HCT116 (cell line): ENCODE results near the gene SLC22A12. TPM values are rescaled to one million over a fixed set of nuclear protein-coding genes. Genes with fewer than 3 reads are reported as not detected.

Source experiments
- ATAC-seq: fragments of 200-7000 bp; cut with Tn5 transposase; 2 replicates; pipeline ENCODE4 v1.9.1; 2020; ENCODE audit warnings: mild to moderate bottlenecking, moderate library complexity
- BruUV-seq: library from RNA; stranded (reverse); fragments of 400-500 nt; replicated peaks from 2 replicates; lab custom pipeline; 2021; lab: Mats Ljungman, UMichigan
- CTCF ChIA-PET: fragments of 300-600 bp; sonication (Branson Sonifier 250); formaldehyde crosslinking; loops from one replicate; lab custom pipeline; 2021; ENCODE audit warnings: antibody characterized with exemption; lab: Charles Lee
- POLR2A ChIA-PET: fragments of 300-600, 350-600 bp; sonication (Branson Sonifier 250); formaldehyde crosslinking; loops from one replicate; lab custom pipeline; 2021; ENCODE audit warnings: antibody characterized with exemption; lab: Charles Lee
- RAD21 ChIA-PET, 2 experiments: fragments of 300-600 bp; sonication (Branson Sonifier 250); formaldehyde crosslinking; loops; one replicate each; lab custom pipeline; 2023; ENCODE audit warnings: low total read pairs in 2 of 2; ENCODE audit not compliant: uncharacterized antibody in 2 of 2, unreplicated experiment in 2 of 2, low non-redundant PET in 1 of 2; lab: Charles Lee
- DNase-seq: peaks from one replicate; pipeline ENCODE4 v3.0.0-alpha.2; 2010; ENCODE audit warnings: low read depth, low spot score
- H2AFZ ChIP-seq: fragments of 200-600 bp; shearing (Covaris generic), sonication (generic); 2 replicates; pipeline ENCODE4 v1.6.1; 2017; ENCODE audit warnings: low read depth, mixed run types, mixed read lengths, antibody characterized with exemption, low read length; ENCODE audit not compliant: poor library complexity, severe bottlenecking
- H3K27ac ChIP-seq: 2 replicates; pipeline ENCODE4 v1.5.1; 2012; ENCODE audit warnings: low read depth, low read length
- H3K27me3 ChIP-seq: fragments of 200-600 bp; sonication (generic); 2 replicates; pipeline ENCODE4 v1.6.1; 2016; ENCODE audit warnings: mixed run types, low read length, mixed read lengths; ENCODE audit not compliant: insufficient read depth
- H3K36me3 ChIP-seq, 2 experiments: fragments of 200-500 bp in 1 of 2; fragments of 200-600 bp in 1 of 2; sonication (Bioruptor generic) in 1 of 2; sonication (generic) in 1 of 2; 2 replicates each; pipeline versions ENCODE4 v1.5.1 to v1.6.1; 2014 to 2016; ENCODE audit warnings: low read length in 2 of 2, inconsistent platforms in 1 of 2, mixed read lengths in 1 of 2, mixed run types in 1 of 2; ENCODE audit not compliant: insufficient read depth in 2 of 2, control insufficient read depth in 1 of 2
- H3K4me1 ChIP-seq, 2 experiments: fragments of 200-600 bp in 1 of 2; sonication (generic) in 1 of 2; 2 replicates each; pipeline versions ENCODE4 v1.5.1 to v1.6.1; 2012 to 2017; ENCODE audit warnings: low read length in 2 of 2, inconsistent platforms in 1 of 2, mild to moderate bottlenecking in 1 of 2, mixed read lengths in 1 of 2, mixed run types in 1 of 2, moderate library complexity in 1 of 2; ENCODE audit not compliant: insufficient read depth in 2 of 2, control insufficient read depth in 1 of 2
- H3K4me2 ChIP-seq: fragments of 200-600 bp; sonication (generic); 2 replicates; pipeline ENCODE4 v1.6.1; 2017; ENCODE audit warnings: mixed run types, low read length, mixed read lengths
- H3K4me3 ChIP-seq, 2 experiments: fragments of 200-600 bp in 1 of 2; sonication (generic) in 1 of 2; replicated peaks in 1 of 2; 2 replicates each; pipeline ENCODE4 v1.5.1; 2011 to 2016; ENCODE audit warnings: low read length in 2 of 2, control low read depth in 1 of 2, low read depth in 1 of 2, mild to moderate bottlenecking in 1 of 2, mixed read lengths in 1 of 2, mixed run types in 1 of 2
- H3K79me2 ChIP-seq: fragments of 200-600 bp; sonication (generic); 2 replicates; pipeline ENCODE4 v1.6.1; 2017; ENCODE audit warnings: mild to moderate bottlenecking, mixed run types, low read length, moderate library complexity, mixed read lengths; ENCODE audit not compliant: insufficient read depth
- H3K9ac ChIP-seq: fragments of 200-600 bp; sonication (generic); 2 replicates; pipeline ENCODE4 v1.6.1; 2016; ENCODE audit warnings: low read length, mixed read lengths
- H3K9me2 ChIP-seq: fragments of 200-600 bp; sonication (generic), shearing (Covaris generic); 2 replicates; pipeline ENCODE4 v1.6.1; 2017; ENCODE audit warnings: mixed run types, mild to moderate bottlenecking, moderate library complexity; ENCODE audit not compliant: insufficient read depth
- H3K9me3 ChIP-seq, 2 experiments: fragments of 200-500 bp in 1 of 2; fragments of 200-600 bp in 1 of 2; sonication (Bioruptor generic) in 1 of 2; sonication (generic) in 1 of 2; 2 replicates each; pipeline ENCODE4 v1.6.1; 2014 to 2017; ENCODE audit warnings: low read length in 2 of 2, mixed read lengths in 2 of 2, inconsistent platforms in 1 of 2, low read depth in 1 of 2, mild to moderate bottlenecking in 1 of 2, mixed run types in 1 of 2, moderate library complexity in 1 of 2; ENCODE audit not compliant: control insufficient read depth in 1 of 2, insufficient read depth in 1 of 2
- H4K20me1 ChIP-seq: fragments of 200-600 bp; sonication (generic), shearing (Covaris generic); 2 replicates; pipeline ENCODE4 v1.6.1; 2017; ENCODE audit warnings: mixed run types, mild to moderate bottlenecking, moderate library complexity; ENCODE audit not compliant: insufficient read depth
- CBX3 ChIP-seq: IDR thresholded peaks from 2 replicates; pipeline ENCODE4 v1.6.1; 2012; ENCODE audit warnings: low read depth
- EZH2 ChIP-seq: fragments of 200-600 bp; sonication (generic); IDR thresholded peaks from 2 replicates; pipeline ENCODE4 v1.6.1; 2017; ENCODE audit warnings: antibody characterized with exemption, mixed run types
- FOSL1 ChIP-seq: IDR thresholded peaks from 2 replicates; pipeline ENCODE4 v1.6.1; 2012; ENCODE audit warnings: low read depth
- JUND ChIP-seq: IDR thresholded peaks from 2 replicates; pipeline ENCODE4 v1.6.1; 2012
- POLR2AphosphoS5 ChIP-seq: IDR thresholded peaks from 2 replicates; pipeline ENCODE4 v1.6.1; 2011; ENCODE audit warnings: mild to moderate bottlenecking, low read depth, low read length, moderate library complexity
- SIN3A ChIP-seq: IDR thresholded peaks from 2 replicates; pipeline ENCODE4 v1.6.1; 2012; ENCODE audit warnings: low read depth
- SRF ChIP-seq: IDR thresholded peaks from 2 replicates; pipeline ENCODE4 v1.6.1; 2012; ENCODE audit warnings: low read depth
- YY1 ChIP-seq: IDR thresholded peaks from 2 replicates; pipeline ENCODE4 v1.6.1; 2011; ENCODE audit warnings: low read length, low read depth, moderate library complexity, mild to moderate bottlenecking; ENCODE audit not compliant: insufficient replicate concordance; ENCODE audit errors: extremely low read depth
- ZNF274 ChIP-seq: fragments of 200-500 bp; sonication (Bioruptor generic); IDR thresholded peaks from 2 replicates; pipeline ENCODE4 v1.6.1; 2014; ENCODE audit warnings: mild to moderate bottlenecking, low read depth, low read length, inconsistent platforms
- intact Hi-C: fragments of 100-400 bp; cut with micrococcal nuclease; formaldehyde crosslinking; loops from 2 replicates; pipeline ENCODE4 v1.10.0; 2022
- total RNA-seq: library from RNA; stranded (reverse); gene quantifications from one replicate; pipeline ENCODE4 v1.2.1, GENCODE V29; 2021; ENCODE audit not compliant: unreplicated experiment
- TF ChIP-seq, protein P1 (sequence below): IDR thresholded peaks from 2 replicates; pipeline ENCODE4 v1.6.1; 2012
- TF ChIP-seq, protein P2 (sequence below): IDR thresholded peaks from 2 replicates; pipeline ENCODE4 v1.6.1; 2012
- TF ChIP-seq, protein P3 (sequence below), 3 experiments: fragments of 200-600 bp in 1 of 3; sonication (generic) in 1 of 3; IDR thresholded peaks in 2 of 3; conservative IDR thresholded peaks in 1 of 3; 2 replicates each; pipeline ENCODE4 v1.5.1; 2012 to 2017; ENCODE audit warnings: low read depth in 2 of 3, low read length in 2 of 3, antibody characterized with exemption in 1 of 3, borderline replicate concordance in 1 of 3, control low read depth in 1 of 3, mild to moderate bottlenecking in 1 of 3, mixed read lengths in 1 of 3, mixed run types in 1 of 3, moderate library complexity in 1 of 3; ENCODE audit not compliant: insufficient read depth in 1 of 3

The SLC22A12 gene
- total RNA-seq, 1 experiment from 2014 or later, result not detected

DNA sequence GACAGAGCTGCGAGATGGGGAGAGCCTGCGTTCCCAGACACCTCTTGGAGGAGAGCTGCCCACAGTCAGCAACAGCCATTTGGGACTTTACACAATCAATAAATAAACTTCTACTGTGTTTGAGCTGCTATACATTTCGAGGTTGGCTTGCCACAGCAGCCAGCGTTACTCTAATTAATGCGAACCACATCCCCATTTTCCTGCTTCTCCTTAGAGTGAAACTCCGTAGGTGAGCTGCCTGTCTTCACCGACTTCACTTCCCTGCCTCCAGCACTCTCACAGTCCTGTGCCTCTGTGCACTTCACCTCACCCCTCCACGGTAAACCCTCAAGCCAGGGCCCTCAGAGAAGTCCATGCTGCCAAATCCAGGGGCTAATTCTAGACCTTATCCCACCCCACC, 5.9 kb upstream of the SLC22A12 start:
- no peak overlapping the region for H3K9ac ChIP-seq
- no peaks in the 10 kb centered on the region for H3K36me3 ChIP-seq
- RAD21 ChIA-PET, result no interaction called here
- H4K20me1 ChIP-seq, result no peaks in the 10 kb centered on the region
- DNase-seq (no peak), ATAC-seq (no peak)
- no peak overlapping the region for H3K4me3 ChIP-seq
- no peaks in the 10 kb centered on the region for H3K9me3 ChIP-seq
- no peaks in the 10 kb centered on the region for H3K9me2 ChIP-seq
- H2AFZ ChIP-seq, result no peak overlapping the region
- H3K27me3 ChIP-seq, result no peaks in the 10 kb centered on the region
- no peaks in the 10 kb centered on the region for H3K79me2 ChIP-seq
- CTCF ChIA-PET, result no interaction called here
- POLR2A ChIA-PET, result no interaction called here
- no TSS peak for BruUV-seq
- H3K27ac ChIP-seq, result no peak overlapping the region
- TF ChIP-seq POLR2AphosphoS5 (no peak), SRF (no peak), JUND (no peak), FOSL1 (no peak), CBX3 (no peak), EZH2 (no peak)
- TF ChIP-seq, protein P1, sequence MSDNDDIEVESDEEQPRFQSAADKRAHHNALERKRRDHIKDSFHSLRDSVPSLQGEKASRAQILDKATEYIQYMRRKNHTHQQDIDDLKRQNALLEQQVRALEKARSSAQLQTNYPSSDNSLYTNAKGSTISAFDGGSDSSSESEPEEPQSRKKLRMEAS, result no peak
- TF ChIP-seq, protein P2, sequence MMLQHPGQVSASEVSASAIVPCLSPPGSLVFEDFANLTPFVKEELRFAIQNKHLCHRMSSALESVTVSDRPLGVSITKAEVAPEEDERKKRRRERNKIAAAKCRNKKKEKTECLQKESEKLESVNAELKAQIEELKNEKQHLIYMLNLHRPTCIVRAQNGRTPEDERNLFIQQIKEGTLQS, result no peak
- H3K4me1 ChIP-seq, result peaks cover 0 to 10% of the 10 kb centered on the region in 2 experiments; a peak in 1 of 4 replicates
- intact Hi-C loops, result no loop called here
- H3K4me2 ChIP-seq, result no peak overlapping the region

DNA sequence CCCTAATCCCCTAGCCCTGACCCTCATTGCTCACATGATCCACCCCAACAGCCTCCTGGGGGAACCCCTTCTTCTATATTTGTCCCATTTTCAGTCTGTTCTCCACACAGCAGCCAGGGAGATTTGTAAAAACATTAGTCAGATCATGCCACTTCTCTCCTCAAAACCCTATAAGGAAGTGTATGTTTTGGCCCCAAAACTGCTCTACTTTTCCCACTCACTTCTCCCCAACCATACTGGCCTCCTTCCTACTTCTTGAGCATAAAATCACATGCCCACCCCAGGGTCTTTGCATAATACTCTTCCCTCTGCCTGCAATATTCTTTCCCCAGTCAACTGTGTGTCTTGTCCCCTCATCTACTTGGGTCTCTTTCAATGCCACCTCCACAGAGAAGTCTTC, 4.7 kb upstream of the SLC22A12 start:
- Histone ChIP-seq H3K4me2 (no peak overlapping the region), H3K27me3 (no peaks in the 10 kb centered on the region), H3K9me2 (no peaks in the 10 kb centered on the region), H4K20me1 (no peaks in the 10 kb centered on the region), H3K36me3 (no peaks in the 10 kb centered on the region), H3K79me2 (no peaks in the 10 kb centered on the region), H3K4me3 (no peak overlapping the region), H3K4me1 (peaks cover 0 to 10% of the 10 kb centered on the region in 2 experiments; a peak in 1 of 4 replicates), H2AFZ (no peak overlapping the region), H3K9me3 (no peaks in the 10 kb centered on the region), H3K27ac (no peak overlapping the region), H3K9ac (no peak overlapping the region)
- RAD21 ChIA-PET, result no interaction called here
- intact Hi-C loops, result no loop called here
- ATAC-seq (no peak), DNase-seq (no peak)
- TF ChIP-seq JUND (no peak), ZNF274 (no peak), YY1 (no peak), SIN3A (no peak), FOSL1 (no peak), CBX3 (no peak)
- TF ChIP-seq, protein P3, sequence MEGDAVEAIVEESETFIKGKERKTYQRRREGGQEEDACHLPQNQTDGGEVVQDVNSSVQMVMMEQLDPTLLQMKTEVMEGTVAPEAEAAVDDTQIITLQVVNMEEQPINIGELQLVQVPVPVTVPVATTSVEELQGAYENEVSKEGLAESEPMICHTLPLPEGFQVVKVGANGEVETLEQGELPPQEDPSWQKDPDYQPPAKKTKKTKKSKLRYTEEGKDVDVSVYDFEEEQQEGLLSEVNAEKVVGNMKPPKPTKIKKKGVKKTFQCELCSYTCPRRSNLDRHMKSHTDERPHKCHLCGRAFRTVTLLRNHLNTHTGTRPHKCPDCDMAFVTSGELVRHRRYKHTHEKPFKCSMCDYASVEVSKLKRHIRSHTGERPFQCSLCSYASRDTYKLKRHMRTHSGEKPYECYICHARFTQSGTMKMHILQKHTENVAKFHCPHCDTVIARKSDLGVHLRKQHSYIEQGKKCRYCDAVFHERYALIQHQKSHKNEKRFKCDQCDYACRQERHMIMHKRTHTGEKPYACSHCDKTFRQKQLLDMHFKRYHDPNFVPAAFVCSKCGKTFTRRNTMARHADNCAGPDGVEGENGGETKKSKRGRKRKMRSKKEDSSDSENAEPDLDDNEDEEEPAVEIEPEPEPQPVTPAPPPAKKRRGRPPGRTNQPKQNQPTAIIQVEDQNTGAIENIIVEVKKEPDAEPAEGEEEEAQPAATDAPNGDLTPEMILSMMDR (IDR thresholded peaks at IDR 0.05 in 2 of 3, conservative IDR thresholded peaks at IDR 0.05 in 1 of 3; ENCODE audit: borderline replicate concordance in 1 of 3, insufficient read depth in 1 of 3, low read depth in 2 of 3, low read length in 2 of 3), result no peak
- no TSS peak for BruUV-seq
- POLR2A ChIA-PET, result no interaction called here
- CTCF ChIA-PET, result no interaction called here
